ENCODE measurements around the gene SLC2A5.

Gene SLC2A5

DNA sequence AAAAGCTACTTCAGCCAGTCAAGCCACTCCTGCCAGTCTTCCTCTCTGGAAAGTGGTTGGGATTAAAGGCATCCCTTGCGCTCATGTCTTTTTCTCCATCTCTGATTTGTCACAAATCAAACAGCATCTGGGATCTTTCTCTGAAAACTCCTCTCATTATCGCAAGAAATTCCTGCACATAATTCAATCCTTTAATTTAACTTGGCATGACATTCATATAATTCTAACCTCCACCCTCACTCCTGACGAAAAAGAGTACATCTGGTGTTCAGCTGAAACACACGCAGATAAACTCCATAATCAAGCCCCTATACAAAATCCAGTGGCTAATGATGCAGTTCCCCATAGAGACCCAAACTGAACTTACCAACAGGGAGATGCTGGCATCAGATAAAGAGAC, 19.4 kb upstream of the SLC2A5 start:
- DNase-seq (ENCODE audit: low read depth): no peak
- H3K4me3 ChIP-seq (replicated peaks; ENCODE audit: low read depth, low read length): no peak overlapping the region
- TF ChIP-seq, protein P1, sequence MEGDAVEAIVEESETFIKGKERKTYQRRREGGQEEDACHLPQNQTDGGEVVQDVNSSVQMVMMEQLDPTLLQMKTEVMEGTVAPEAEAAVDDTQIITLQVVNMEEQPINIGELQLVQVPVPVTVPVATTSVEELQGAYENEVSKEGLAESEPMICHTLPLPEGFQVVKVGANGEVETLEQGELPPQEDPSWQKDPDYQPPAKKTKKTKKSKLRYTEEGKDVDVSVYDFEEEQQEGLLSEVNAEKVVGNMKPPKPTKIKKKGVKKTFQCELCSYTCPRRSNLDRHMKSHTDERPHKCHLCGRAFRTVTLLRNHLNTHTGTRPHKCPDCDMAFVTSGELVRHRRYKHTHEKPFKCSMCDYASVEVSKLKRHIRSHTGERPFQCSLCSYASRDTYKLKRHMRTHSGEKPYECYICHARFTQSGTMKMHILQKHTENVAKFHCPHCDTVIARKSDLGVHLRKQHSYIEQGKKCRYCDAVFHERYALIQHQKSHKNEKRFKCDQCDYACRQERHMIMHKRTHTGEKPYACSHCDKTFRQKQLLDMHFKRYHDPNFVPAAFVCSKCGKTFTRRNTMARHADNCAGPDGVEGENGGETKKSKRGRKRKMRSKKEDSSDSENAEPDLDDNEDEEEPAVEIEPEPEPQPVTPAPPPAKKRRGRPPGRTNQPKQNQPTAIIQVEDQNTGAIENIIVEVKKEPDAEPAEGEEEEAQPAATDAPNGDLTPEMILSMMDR (IDR thresholded peaks at IDR 0.05; ENCODE audit: low read length, missing control alignments): no peak

DNA sequence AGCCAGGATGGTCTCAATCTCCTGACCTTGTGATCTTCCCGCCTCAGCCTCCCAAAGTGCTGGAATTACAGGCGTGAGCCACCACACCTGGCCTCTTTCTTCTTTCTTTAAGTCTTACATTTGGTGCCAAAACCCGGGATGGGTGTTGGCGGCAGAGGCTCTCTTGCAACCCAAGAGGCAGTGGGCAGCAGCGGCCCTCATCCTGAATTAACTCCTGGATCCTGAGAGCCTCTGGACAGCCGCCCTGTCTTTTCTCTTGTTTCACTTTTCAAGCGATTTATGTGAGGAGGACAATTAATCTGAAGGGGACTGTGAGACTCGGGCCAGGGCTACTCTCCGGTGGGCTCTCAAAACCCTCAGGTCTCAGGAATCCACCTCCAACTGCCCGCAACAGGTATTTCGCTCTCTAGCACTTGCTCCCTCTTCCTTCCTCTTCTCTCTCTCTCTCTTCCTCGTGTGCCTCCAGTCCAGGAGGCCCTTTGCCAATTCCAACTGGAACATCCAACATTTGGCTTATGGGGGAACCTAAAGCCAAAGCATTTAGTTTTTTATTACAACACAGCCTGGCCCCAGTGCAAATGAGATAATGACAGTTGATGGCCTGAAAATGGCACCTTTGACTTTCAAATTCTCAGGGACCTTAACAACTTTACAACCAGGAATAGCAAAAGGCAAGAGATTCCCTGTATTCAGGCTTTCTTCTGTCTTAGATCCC, 18.1 kb upstream of the SLC2A5 start:
- DNase-seq (ENCODE audit: low read depth): no peak
- no peak overlapping the region for H3K4me3 ChIP-seq (replicated peaks; ENCODE audit: low read depth, low read length)
- TF ChIP-seq, protein P1 (IDR thresholded peaks at IDR 0.05; ENCODE audit: low read length, missing control alignments): no peak

DNA sequence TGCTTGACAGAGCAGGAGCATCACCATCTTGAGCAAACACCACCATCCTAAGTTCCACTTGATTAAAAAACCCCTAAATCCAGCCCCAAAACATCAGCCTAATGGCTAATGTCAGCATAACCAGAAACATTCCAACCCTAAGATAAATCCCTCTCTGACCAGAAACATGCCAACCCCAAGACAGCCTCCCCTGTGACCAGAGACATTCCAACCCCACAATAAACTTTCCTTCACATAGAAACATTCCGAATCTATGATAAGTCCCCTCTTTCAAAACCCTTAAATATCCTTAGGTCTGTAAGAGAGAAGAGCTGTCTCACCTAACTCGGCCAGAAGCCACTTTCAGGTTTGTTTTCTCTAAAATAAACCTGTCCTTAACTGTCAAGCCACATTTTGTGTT, 17.4 kb upstream of the SLC2A5 start:
- DNase-seq (ENCODE audit: low read depth): no peak
- no peak overlapping the region for H3K4me3 ChIP-seq (replicated peaks; ENCODE audit: low read depth, low read length)
- TF ChIP-seq, protein P1 (IDR thresholded peaks at IDR 0.05; ENCODE audit: low read length, missing control alignments): no peak

GRCh38 chr1:9086045-9086444, 16.6 kb upstream of the SLC2A5 start:
- H3K4me3 ChIP-seq (replicated peaks; ENCODE audit: low read depth, low read length): no peak overlapping the region
- peak; percentile 43 for DNase-seq (ENCODE audit: low read depth)
- TF ChIP-seq, protein P1 (IDR thresholded peaks at IDR 0.05; ENCODE audit: low read length, missing control alignments): no peak

- no peak for DNase-seq (ENCODE audit: low read depth)
- TF ChIP-seq, protein P1 (IDR thresholded peaks at IDR 0.05; ENCODE audit: low read length, missing control alignments): no peak
- H3K4me3 ChIP-seq (replicated peaks; ENCODE audit: low read depth, low read length): no peak overlapping the region
Measured at GRCh38 chr1:9085306-9085940, 16.0 kb upstream of the SLC2A5 start.

DNA sequence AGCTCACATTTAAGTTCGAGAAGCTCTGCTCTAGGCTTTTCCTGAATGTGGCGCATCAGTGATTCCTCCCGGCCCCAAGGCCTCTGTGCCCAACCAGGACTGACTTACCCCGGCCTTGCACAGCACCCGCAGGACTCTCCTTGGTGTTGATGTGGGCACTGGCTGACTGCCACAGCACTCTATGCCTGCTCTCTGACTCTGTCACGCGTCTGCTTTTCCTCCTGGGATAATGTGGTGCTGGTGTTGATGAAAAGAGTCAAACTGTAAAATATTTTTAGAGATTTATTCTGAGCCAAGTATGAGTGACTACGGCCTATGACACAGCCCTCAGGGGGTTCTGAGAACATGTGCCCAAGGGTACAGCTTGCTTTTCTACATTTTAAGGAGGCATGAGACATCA, 15.5 kb upstream of the SLC2A5 start:
- TF ChIP-seq, protein P1 (IDR thresholded peaks at IDR 0.05; ENCODE audit: low read length, missing control alignments): no peak
- no peak for DNase-seq (ENCODE audit: low read depth)
- H3K4me3 ChIP-seq (replicated peaks; ENCODE audit: low read depth, low read length): no peak overlapping the region

GRCh38 chr1:9081473-9081872, 12.0 kb upstream of the SLC2A5 start:
- H3K4me3 ChIP-seq (replicated peaks; ENCODE audit: low read depth, low read length): no peak overlapping the region
- DNase-seq (ENCODE audit: low read depth): no peak
- TF ChIP-seq, protein P1 (IDR thresholded peaks at IDR 0.05; ENCODE audit: low read length, missing control alignments): no peak
